A673 (cell line): ENCODE data around the gene TUBA8. TPM values are rescaled to one million over a fixed set of nuclear protein-coding genes. Genes with fewer than 3 reads are reported as not detected.

Source experiments
- BruUV-seq: library from RNA; stranded (reverse); fragments of 400-500 nt; replicated peaks from 2 replicates; lab custom pipeline; 2021; lab: Mats Ljungman, UMichigan
- CTCF ChIA-PET: fragments of 300-600 bp; sonication (Branson Sonifier 250); formaldehyde crosslinking; loops from one replicate; lab custom pipeline; 2022; ENCODE audit warnings: antibody characterized with exemption; lab: Charles Lee
- POLR2A ChIA-PET: fragments of 300-600 bp; sonication (Branson Sonifier 250); formaldehyde crosslinking; loops from one replicate; lab custom pipeline; 2022; ENCODE audit warnings: antibody characterized with exemption; ENCODE audit not compliant: low non-redundant PET; lab: Charles Lee
- DNase-seq: peaks from one replicate; pipeline ENCODE4 v3.0.0-alpha.2; 2015; ENCODE audit warnings: low spot score
- H3K27ac ChIP-seq: fragments of 200-600 bp; sonication (generic); 2 replicates; pipeline ENCODE4 v1.5.1; 2016; ENCODE audit warnings: mixed run types, low read depth, mild to moderate bottlenecking, mixed read lengths, antibody characterized with exemption, low read length; ENCODE audit not compliant: poor library complexity, severe bottlenecking
- H3K27me3 ChIP-seq: fragments of 200-600 bp; sonication (generic); replicated peaks from 2 replicates; pipeline ENCODE4 v1.6.1; 2017; ENCODE audit warnings: mixed run types, low read depth, mild to moderate bottlenecking, mixed read lengths, antibody characterized with exemption, low read length; ENCODE audit not compliant: insufficient read depth, poor library complexity
- H3K36me3 ChIP-seq: fragments of 200-600 bp; sonication (generic); 2 replicates; pipeline ENCODE4 v1.6.1; 2016; ENCODE audit warnings: mixed run types, mild to moderate bottlenecking, mixed read lengths, antibody characterized with exemption, low read length; ENCODE audit not compliant: insufficient read depth, poor library complexity, severe bottlenecking
- H3K4me1 ChIP-seq: fragments of 200-600 bp; sonication (generic); 2 replicates; pipeline ENCODE4 v1.6.1; 2017; ENCODE audit warnings: mixed run types, mild to moderate bottlenecking, mixed read lengths, antibody characterized with exemption, low read length; ENCODE audit not compliant: insufficient read depth, poor library complexity, severe bottlenecking
- H3K4me3 ChIP-seq: fragments of 200-600 bp; sonication (generic); 2 replicates; pipeline ENCODE4 v1.5.1; 2016; ENCODE audit warnings: low read depth, mixed run types, mild to moderate bottlenecking, mixed read lengths, low read length; ENCODE audit not compliant: poor library complexity, severe bottlenecking
- H3K9me3 ChIP-seq: fragments of 200-600 bp; sonication (generic); 2 replicates; pipeline ENCODE4 v1.6.1; 2016; ENCODE audit warnings: mixed run types, low read depth, mild to moderate bottlenecking, mixed read lengths, antibody characterized with exemption, low read length; ENCODE audit not compliant: poor library complexity, severe bottlenecking
- EZH2 ChIP-seq: fragments of 200-600 bp; sonication (generic); IDR thresholded peaks from 2 replicates; pipeline ENCODE4 v1.6.1; 2017; ENCODE audit warnings: borderline replicate concordance, low read depth, mild to moderate bottlenecking, mixed read lengths, antibody characterized with exemption, low read length; ENCODE audit not compliant: poor library complexity, severe bottlenecking
- intact Hi-C: fragments of 100-400 bp; cut with micrococcal nuclease; formaldehyde crosslinking; loops from one replicate; pipeline ENCODE4 v1.10.0; 2022; ENCODE audit not compliant: unreplicated experiment
- total RNA-seq: library from RNA; stranded (reverse); gene quantifications from 2 replicates; pipeline ENCODE4 v1.2.3, GENCODE V29; 2021
- TF ChIP-seq, protein P1 (sequence below): fragments of 300-800, 200-600 bp; sonication (generic); conservative IDR thresholded peaks from 2 replicates; pipeline ENCODE4 v1.5.1; 2017; ENCODE audit warnings: low read depth, mild to moderate bottlenecking, antibody characterized with exemption, low read length, moderate library complexity, mixed read lengths

Gene TUBA8
- total RNA-seq, 1 experiment from 2014 or later = 3.1 TPM

DNA sequence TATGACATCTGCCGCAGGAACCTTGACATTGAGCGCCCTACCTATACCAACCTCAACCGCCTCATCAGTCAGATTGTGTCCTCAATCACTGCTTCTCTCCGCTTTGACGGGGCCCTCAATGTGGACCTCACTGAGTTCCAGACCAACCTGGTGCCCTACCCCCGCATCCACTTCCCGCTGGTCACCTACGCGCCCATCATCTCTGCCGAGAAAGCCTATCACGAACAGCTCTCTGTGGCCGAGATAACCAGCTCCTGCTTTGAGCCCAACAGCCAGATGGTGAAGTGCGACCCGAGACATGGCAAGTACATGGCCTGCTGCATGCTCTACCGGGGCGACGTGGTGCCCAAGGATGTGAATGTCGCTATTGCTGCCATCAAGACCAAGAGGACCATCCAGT lies 16.0 kb downstream of the TUBA8 start:
- intact Hi-C loops = no loop called here
- BruUV-seq = no TSS peak
- DNase-seq = no peak
- Histone ChIP-seq H3K4me1 (no peaks in the 10 kb centered on the region), H3K36me3 (no peaks in the 10 kb centered on the region), H3K9me3 (no peaks in the 10 kb centered on the region), H3K27ac (no peak overlapping the region), H3K27me3 (no peaks in the 10 kb centered on the region), H3K4me3 (no peak overlapping the region)
- POLR2A ChIA-PET = no interaction called here
- TF ChIP-seq EZH2 = no peak
- TF ChIP-seq, protein P1, sequence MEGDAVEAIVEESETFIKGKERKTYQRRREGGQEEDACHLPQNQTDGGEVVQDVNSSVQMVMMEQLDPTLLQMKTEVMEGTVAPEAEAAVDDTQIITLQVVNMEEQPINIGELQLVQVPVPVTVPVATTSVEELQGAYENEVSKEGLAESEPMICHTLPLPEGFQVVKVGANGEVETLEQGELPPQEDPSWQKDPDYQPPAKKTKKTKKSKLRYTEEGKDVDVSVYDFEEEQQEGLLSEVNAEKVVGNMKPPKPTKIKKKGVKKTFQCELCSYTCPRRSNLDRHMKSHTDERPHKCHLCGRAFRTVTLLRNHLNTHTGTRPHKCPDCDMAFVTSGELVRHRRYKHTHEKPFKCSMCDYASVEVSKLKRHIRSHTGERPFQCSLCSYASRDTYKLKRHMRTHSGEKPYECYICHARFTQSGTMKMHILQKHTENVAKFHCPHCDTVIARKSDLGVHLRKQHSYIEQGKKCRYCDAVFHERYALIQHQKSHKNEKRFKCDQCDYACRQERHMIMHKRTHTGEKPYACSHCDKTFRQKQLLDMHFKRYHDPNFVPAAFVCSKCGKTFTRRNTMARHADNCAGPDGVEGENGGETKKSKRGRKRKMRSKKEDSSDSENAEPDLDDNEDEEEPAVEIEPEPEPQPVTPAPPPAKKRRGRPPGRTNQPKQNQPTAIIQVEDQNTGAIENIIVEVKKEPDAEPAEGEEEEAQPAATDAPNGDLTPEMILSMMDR = no peak
- CTCF ChIA-PET = interaction anchor here (0.6 kb wide), 1 partner anchor 23 kb away, joined by 3 read pairs; the partner anchor contains the start of gene USP18

DNA sequence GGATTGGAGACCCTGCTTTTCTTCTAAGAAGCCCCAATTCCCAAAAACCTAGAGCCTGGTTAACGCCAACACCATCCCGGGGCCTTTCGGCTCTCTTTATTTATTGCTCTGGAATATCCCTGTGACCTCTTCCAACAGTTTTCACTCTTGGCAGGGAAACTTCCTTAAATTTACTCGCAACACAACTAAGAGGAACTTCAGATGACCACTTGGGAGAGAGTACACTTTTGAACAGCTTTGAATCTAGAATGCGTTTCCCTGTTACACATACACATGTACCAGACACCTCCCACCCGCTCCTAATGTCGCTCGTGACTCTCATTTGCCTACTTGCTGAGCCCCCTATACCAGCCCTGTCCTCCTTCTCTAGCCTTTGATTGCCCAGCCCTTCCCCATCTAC lies 19.4 kb downstream of the TUBA8 start:
- Histone ChIP-seq H3K36me3 (no peaks in the 10 kb centered on the region), H3K9me3 (no peaks in the 10 kb centered on the region), H3K27ac (no peak overlapping the region), H3K4me1 (no peaks in the 10 kb centered on the region), H3K27me3 (no peaks in the 10 kb centered on the region), H3K4me3 (no peak overlapping the region)
- no TSS peak for BruUV-seq
- DNase-seq = no peak
- ChIA-PET POLR2A (no interaction called here), CTCF (no interaction called here)
- TF ChIP-seq, protein P1 = no peak
- TF ChIP-seq EZH2 = no peak
- intact Hi-C loops = no loop called here

DNA sequence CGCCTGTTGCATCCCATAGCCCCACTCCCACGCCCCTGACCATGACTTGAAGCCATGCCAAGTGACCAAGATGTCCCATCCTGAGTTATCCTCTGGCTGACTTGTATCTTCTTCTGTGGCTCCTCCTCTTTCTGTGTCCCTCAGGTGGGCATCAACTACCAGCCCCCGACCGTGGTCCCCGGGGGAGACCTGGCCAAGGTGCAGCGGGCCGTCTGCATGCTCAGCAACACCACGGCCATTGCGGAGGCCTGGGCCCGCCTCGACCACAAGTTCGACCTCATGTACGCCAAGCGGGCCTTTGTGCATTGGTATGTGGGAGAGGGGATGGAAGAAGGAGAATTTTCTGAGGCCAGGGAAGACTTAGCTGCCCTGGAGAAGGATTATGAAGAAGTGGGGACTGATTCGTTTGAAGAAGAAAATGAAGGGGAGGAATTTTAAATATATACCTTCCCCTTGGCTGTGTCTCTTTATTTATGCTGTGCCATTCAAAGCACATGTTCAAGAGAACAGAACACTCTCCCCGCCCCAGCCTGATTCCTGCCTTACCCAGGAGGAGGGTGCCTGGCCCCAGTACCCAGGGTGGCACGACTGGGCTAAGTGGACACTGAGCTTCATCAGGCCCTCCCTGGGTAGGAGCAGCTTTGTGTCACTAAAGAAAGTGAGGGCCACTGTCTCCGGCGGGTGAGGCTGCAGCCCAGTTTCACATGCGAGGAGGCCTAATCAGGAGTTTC lies 20.3 kb downstream of the TUBA8 start:
- H3K9me3 ChIP-seq = no peaks in the 10 kb centered on the region
- H3K4me1 ChIP-seq = no peaks in the 10 kb centered on the region
- no peak overlapping the region for H3K27ac ChIP-seq
- H3K4me3 ChIP-seq = no peak overlapping the region
- CTCF ChIA-PET = no interaction called here
- intact Hi-C loops = no loop called here
- H3K27me3 ChIP-seq = no peaks in the 10 kb centered on the region
- no peak for TF ChIP-seq EZH2
- TF ChIP-seq, protein P1 = no peak
- H3K36me3 ChIP-seq = no peaks in the 10 kb centered on the region
- BruUV-seq = no TSS peak
- no peak for DNase-seq
- POLR2A ChIA-PET = no interaction called here
